Measurements from ENCODE around the gene ERBB2. TPM values are rescaled to one million over a fixed set of nuclear protein-coding genes. Genes with fewer than 3 reads are reported as not detected.
"Not testable (repeated sequence)": the region's sequence is repeated elsewhere in the genome, so short reads cannot be mapped to it uniquely, and the experiment has no call there.

ERBB2 gene
- polyA plus RNA-seq, 1 donor from 2014 or later = 0.79 TPM

- Mint-ChIP-seq H3K36me3 (peaks cover 7% of the 10 kb centered on the region), H3K9me3 (no peaks in the 10 kb centered on the region), H3K4me3 (peak overlapping the region in 1 of 4 donors; percentile 46), H3K27me3 (no peaks in the 10 kb centered on the region), H3K27ac (peak overlapping the region in 1 of 3 donors; percentile 22), H3K4me1 (peaks cover 31 to 36% (median 36%) of the 10 kb centered on the region in 3 donors)
Measured at GRCh38 chr17:39683295-39683939, 16.4 kb upstream of the ERBB2 start.

- Mint-ChIP-seq H3K4me1 (peaks cover 25 to 33% (median 28%) of the 10 kb centered on the region in 3 donors), H3K27me3 (no peaks in the 10 kb centered on the region), H3K27ac (no peak overlapping the region), H3K36me3 (peaks cover 7% of the 10 kb centered on the region), H3K4me3 (no peak overlapping the region), H3K9me3 (no peaks in the 10 kb centered on the region)
Measured at GRCh38 chr17:39684369-39685192, 15.3 kb upstream of the ERBB2 start.

- Mint-ChIP-seq H3K4me1 (peaks cover 10 to 21% (median 18%) of the 10 kb centered on the region in 3 donors), H3K9me3 (no peaks in the 10 kb centered on the region), H3K4me3 (peak overlapping the region; percentile 95 to 100 (median 99)), H3K27me3 (no peaks in the 10 kb centered on the region), H3K36me3 (peaks cover 7% of the 10 kb centered on the region), H3K27ac (peak overlapping the region in 2 of 3 donors; percentile 82 to 96)
Measured at GRCh38 chr17:39687101-39687545, 12.7 kb upstream of the ERBB2 start.

GRCh38 chr17:39687546-39688474 lies 12.1 kb upstream of the ERBB2 start, which contains the start of gene PGAP3:
Gene PGAP3 (minus strand): TSS chr17:39688057. CDS start chr17:39688014, 43 bp downstream.
- Mint-ChIP-seq H3K4me3 (peak within 1 kb of the TSS; percentile 95 to 100 (median 99)), H3K27me3 (no peaks in the 10 kb centered on the region), H3K27ac (peak within 1 kb of the TSS; percentile 82 to 96 (median 95)), H3K36me3 (peaks cover 7% of the 10 kb centered on the region), H3K4me1 (peaks cover 10 to 21% (median 17%) of the 10 kb centered on the region in 3 donors), H3K9me3 (no peaks in the 10 kb centered on the region)

- no peaks in the 10 kb centered on the region for H3K9me3 Mint-ChIP-seq
- peak overlapping the region; percentile 95 to 100 (median 99) for H3K4me3 Mint-ChIP-seq
- H3K27me3 Mint-ChIP-seq = no peaks in the 10 kb centered on the region
- peaks cover 7% of the 10 kb centered on the region for H3K36me3 Mint-ChIP-seq
- peaks cover 10 to 19% (median 16%) of the 10 kb centered on the region in 3 donors for H3K4me1 Mint-ChIP-seq
- H3K27ac Mint-ChIP-seq = peak overlapping the region; percentile 82 to 96 (median 95)
Measured at GRCh38 chr17:39688475-39688835, 11.4 kb upstream of the ERBB2 start.

GRCh38 chr17:39688945-39689344 lies 10.9 kb upstream of the ERBB2 start:
- no peaks in the 10 kb centered on the region for H3K27me3 Mint-ChIP-seq
- H3K4me1 Mint-ChIP-seq = peaks cover 10 to 19% (median 16%) of the 10 kb centered on the region in 3 donors
- no peaks in the 10 kb centered on the region for H3K9me3 Mint-ChIP-seq
- peak overlapping the region; percentile 23 to 99 (median 82) for H3K4me3 Mint-ChIP-seq
- peaks cover 7% of the 10 kb centered on the region for H3K36me3 Mint-ChIP-seq
- H3K27ac Mint-ChIP-seq = peak overlapping the region; percentile 82 to 96 (median 95)

- Mint-ChIP-seq H3K4me3 (no peak overlapping the region), H3K9me3 (peaks cover 0 to 2% (median 0%) of the 10 kb centered on the region in 3 donors), H3K27ac (no peak overlapping the region), H3K36me3 (peaks cover 4% of the 10 kb centered on the region), H3K4me1 (peaks cover 0 to 3% (median 2%) of the 10 kb centered on the region in 3 donors), H3K27me3 (peaks cover 16% of the 10 kb centered on the region)
Measured at GRCh38 chr17:39694593-39694992, 5.3 kb upstream of the ERBB2 start.

GRCh38 chr17:39695089-39695474 lies 4.8 kb upstream of the ERBB2 start:
- Mint-ChIP-seq H3K4me3 (no peak overlapping the region), H3K9me3 (peaks cover 0 to 2% (median 0%) of the 10 kb centered on the region in 3 donors), H3K27ac (no peak overlapping the region), H3K27me3 (peaks cover 19% of the 10 kb centered on the region), H3K4me1 (peaks cover 0 to 5% (median 2%) of the 10 kb centered on the region in 3 donors), H3K36me3 (peaks cover 4% of the 10 kb centered on the region)

GRCh38 chr17:39696731-39697130 lies 3.1 kb upstream of the ERBB2 start:
- Mint-ChIP-seq H3K27me3 (peaks cover 30% of the 10 kb centered on the region), H3K4me1 (peaks cover 0 to 5% (median 3%) of the 10 kb centered on the region in 3 donors), H3K36me3 (peaks cover 4% of the 10 kb centered on the region), H3K9me3 (peaks cover 0 to 2% (median 0%) of the 10 kb centered on the region in 3 donors), H3K4me3 (no peak overlapping the region), H3K27ac (no peak overlapping the region)

GRCh38 chr17:39697961-39698360 lies 1.9 kb upstream of the ERBB2 start:
- Mint-ChIP-seq H3K4me3 (no peak overlapping the region), H3K4me1 (peaks cover 0 to 5% (median 3%) of the 10 kb centered on the region in 3 donors), H3K27me3 (peaks cover 34% of the 10 kb centered on the region)

GRCh38 chr17:39699157-39699817 lies 577 bp upstream of the ERBB2 start:
- H3K36me3 Mint-ChIP-seq, H3K9me3 Mint-ChIP-seq: not testable (repeated sequence)
- Mint-ChIP-seq H3K4me3 (peak overlapping the region in 2 of 4 donors; percentile 37 to 76), H3K4me1 (peaks cover 1 to 12% (median 5%) of the 10 kb centered on the region in 3 donors), H3K27ac (peak overlapping the region in 1 of 3 donors; percentile 14), H3K27me3 (peaks cover 34% of the 10 kb centered on the region)

More at GRCh38 chr17:39697961-39698360, 1.9 kb upstream of the ERBB2 start:
- no peak overlapping the region for H3K27ac Mint-ChIP-seq
- H3K9me3 Mint-ChIP-seq = peaks cover 0 to 2% (median 0%) of the 10 kb centered on the region in 3 donors
- peaks cover 3% of the 10 kb centered on the region for H3K36me3 Mint-ChIP-seq

GRCh38 chr17:39700148-39700987 lies 504 bp downstream of the ERBB2 start:
- peak overlapping the region in 1 of 3 donors; percentile 14 for H3K27ac Mint-ChIP-seq

More at GRCh38 chr17:39700148-39700987, 504 bp downstream of the ERBB2 start:
- H3K36me3 Mint-ChIP-seq = peaks cover 1% of the 10 kb centered on the region
- peaks cover 3 to 12% (median 5%) of the 10 kb centered on the region in 3 donors for H3K4me1 Mint-ChIP-seq
- peak overlapping the region in 1 of 4 donors; percentile 66 for H3K4me3 Mint-ChIP-seq
- peaks cover 34% of the 10 kb centered on the region for H3K27me3 Mint-ChIP-seq
- H3K9me3 Mint-ChIP-seq = peaks cover 0 to 2% (median 0%) of the 10 kb centered on the region in 3 donors

Data from IgD-negative memory B cell (primary cell).